Loucy (cell line): ENCODE data around the gene SARM1.

Experiments used
- CTCF ChIP-seq: fragments of 200-600 bp; sonication (generic); conservative IDR thresholded peaks from 2 replicates; pipeline ENCODE4 v1.5.1; 2014; ENCODE audit warnings: mild to moderate bottlenecking, antibody characterized with exemption, low read length
- EZH2phosphoT487 ChIP-seq: fragments of 200-600 bp; IDR thresholded peaks from 2 replicates; pipeline ENCODE4 v1.6.1; 2018; ENCODE audit warnings: antibody characterized with exemption, mild to moderate bottlenecking, moderate library complexity, borderline replicate concordance

- no peak for TF ChIP-seq CTCF
- no peak for TF ChIP-seq EZH2phosphoT487
These were observed 16.6 kb downstream of the SARM1 start for GRCh38 chr17:28388106-28388505.
